Skeletal muscle tissue (tissue), 4 donors: Measurements from ENCODE around the gene LZTS2. TPM values are rescaled to one million over a fixed set of nuclear protein-coding genes. Genes with fewer than 3 reads are reported as not detected.

Source experiments
- H3K27ac ChIP-seq: one replicate; pipeline ENCODE4 v1.7.0; 2013; ENCODE audit warnings: mild to moderate bottlenecking, low read depth, low read length, inconsistent platforms
- H3K27me3 ChIP-seq, 3 donors: one replicate each; pipeline ENCODE4 v1.7.0; 2013; ENCODE audit warnings: low read length in 3 of 3; ENCODE audit not compliant: control insufficient read depth in 3 of 3, insufficient read depth in 3 of 3
- H3K36me3 ChIP-seq, 3 donors: one replicate each; pipeline ENCODE4 v1.7.0; 2013; ENCODE audit warnings: low read length in 3 of 3; ENCODE audit not compliant: control insufficient read depth in 3 of 3, insufficient read depth in 3 of 3
- H3K4me1 ChIP-seq, 3 donors: one replicate each; pipeline ENCODE4 v1.7.0; 2013; ENCODE audit warnings: low read length in 3 of 3, mild to moderate bottlenecking in 3 of 3; ENCODE audit not compliant: control insufficient read depth in 3 of 3, insufficient read depth in 3 of 3
- H3K4me3 ChIP-seq, 3 donors: one replicate each; pipeline ENCODE4 v1.7.0; 2013; ENCODE audit warnings: low read length in 3 of 3
- H3K9ac ChIP-seq, 3 donors: one replicate each; pipeline ENCODE4 v1.7.0; 2013; ENCODE audit warnings: low read length in 3 of 3, mild to moderate bottlenecking in 3 of 3, moderate library complexity in 2 of 3, low read depth in 1 of 3
- H3K9me3 ChIP-seq, 3 donors: one replicate each; pipeline ENCODE4 v1.7.0; 2013; ENCODE audit warnings: low read length in 3 of 3; ENCODE audit not compliant: control insufficient read depth in 3 of 3
- total RNA-seq: library from RNA; depleted of rRNA; stranded (reverse); fragments of >200 nt; gene quantifications from one replicate; pipeline ENCODE4 v1.2.3, GENCODE V29; 2014
- donor health status: Osteomylitis.

LZTS2 gene
- 37.6 TPM for total RNA-seq

GRCh38 chr10:100999742-101000126 is at the start of gene LZTS2:
TSS of gene LZTS2 (plus strand) at chr10:100999808. CDS start at chr10:101002539, 2,731 bp downstream.
- no peaks in the 10 kb centered on the region for H3K9me3 ChIP-seq
- no peaks in the 10 kb centered on the region for H3K27me3 ChIP-seq
- H3K9ac ChIP-seq: peak within 1 kb of the TSS; percentile 86 to 99 (median 99)
- peaks cover 45 to 67% (median 57%) of the 10 kb centered on the region in 3 donors for H3K4me1 ChIP-seq
- peak within 1 kb of the TSS; percentile 72 to 89 (median 86) for H3K4me3 ChIP-seq
- H3K36me3 ChIP-seq: peaks cover 16 to 19% (median 18%) of the 10 kb centered on the region in 3 donors
- peak within 1 kb of the TSS; percentile 95 for H3K27ac ChIP-seq

GRCh38 chr10:100960251-100960650 is 39.4 kb upstream of the LZTS2 start:
- Histone ChIP-seq H3K4me3 (no peak overlapping the region), H3K36me3 (peaks cover 8 to 57% (median 50%) of the 10 kb centered on the region in 3 donors), H3K9ac (no peak overlapping the region), H3K27me3 (no peaks in the 10 kb centered on the region), H3K27ac (no peak overlapping the region), H3K9me3 (no peaks in the 10 kb centered on the region), H3K4me1 (peaks cover 0 to 2% (median 0%) of the 10 kb centered on the region in 3 donors)

- peaks cover 9 to 60% (median 46%) of the 10 kb centered on the region in 3 donors for H3K36me3 ChIP-seq
- no peaks in the 10 kb centered on the region for H3K27me3 ChIP-seq
Measured at GRCh38 chr10:100962351-100963080, 37.1 kb upstream of the LZTS2 start.

GRCh38 chr10:100963826-100964225 is 35.8 kb upstream of the LZTS2 start:
- Histone ChIP-seq H3K9me3 (no peaks in the 10 kb centered on the region), H3K9ac (no peak overlapping the region), H3K27ac (no peak overlapping the region), H3K27me3 (no peaks in the 10 kb centered on the region), H3K4me1 (peaks cover 4 to 8% (median 7%) of the 10 kb centered on the region in 3 donors), H3K36me3 (peaks cover 7 to 51% (median 38%) of the 10 kb centered on the region in 3 donors), H3K4me3 (no peak overlapping the region)

More at GRCh38 chr10:100962351-100963080, 37.1 kb upstream of the LZTS2 start:
- Histone ChIP-seq H3K4me1 (peaks cover 0 to 2% (median 0%) of the 10 kb centered on the region in 3 donors), H3K9ac (no peak overlapping the region), H3K9me3 (no peaks in the 10 kb centered on the region), H3K27ac (no peak overlapping the region), H3K4me3 (no peak overlapping the region)

- peaks cover 3 to 42% (median 29%) of the 10 kb centered on the region in 3 donors for H3K36me3 ChIP-seq
- no peak overlapping the region for H3K27ac ChIP-seq
- H3K4me3 ChIP-seq: no peak overlapping the region
- H3K9me3 ChIP-seq: no peaks in the 10 kb centered on the region
- no peak overlapping the region for H3K9ac ChIP-seq
- H3K4me1 ChIP-seq: peaks cover 6 to 17% (median 15%) of the 10 kb centered on the region in 3 donors
- no peaks in the 10 kb centered on the region for H3K27me3 ChIP-seq
Measured at GRCh38 chr10:100965820-100966219, 33.8 kb upstream of the LZTS2 start.

GRCh38 chr10:100966887-100967286 is 32.7 kb upstream of the LZTS2 start:
- no peak overlapping the region for H3K27ac ChIP-seq
- H3K4me1 ChIP-seq: peaks cover 6 to 16% (median 15%) of the 10 kb centered on the region in 3 donors
- peaks cover 3 to 37% (median 27%) of the 10 kb centered on the region in 3 donors for H3K36me3 ChIP-seq
- H3K27me3 ChIP-seq: no peaks in the 10 kb centered on the region
- H3K9me3 ChIP-seq: no peaks in the 10 kb centered on the region
- H3K4me3 ChIP-seq: no peak overlapping the region
- H3K9ac ChIP-seq: no peak overlapping the region

- Histone ChIP-seq H3K27ac (no peak overlapping the region), H3K27me3 (no peaks in the 10 kb centered on the region), H3K4me3 (no peak overlapping the region), H3K36me3 (peaks cover 3 to 34% (median 24%) of the 10 kb centered on the region in 3 donors), H3K9ac (no peak overlapping the region), H3K4me1 (peaks cover 6 to 16% (median 15%) of the 10 kb centered on the region in 3 donors), H3K9me3 (no peaks in the 10 kb centered on the region)
Measured at GRCh38 chr10:100967332-100967731, 32.3 kb upstream of the LZTS2 start.

- peaks cover 6 to 16% (median 15%) of the 10 kb centered on the region in 3 donors for H3K4me1 ChIP-seq
- peaks cover 3 to 28% (median 18%) of the 10 kb centered on the region in 3 donors for H3K36me3 ChIP-seq
- H3K9me3 ChIP-seq: no peaks in the 10 kb centered on the region
- no peak overlapping the region for H3K27ac ChIP-seq
- peak overlapping the region in 2 of 3 donors; percentile 56 to 71 for H3K4me3 ChIP-seq
- H3K27me3 ChIP-seq: no peaks in the 10 kb centered on the region
- peak overlapping the region in 2 of 3 donors; percentile 35 to 45 for H3K9ac ChIP-seq
Measured at GRCh38 chr10:100968062-100968736, 31.4 kb upstream of the LZTS2 start.

- no peaks in the 10 kb centered on the region for H3K9me3 ChIP-seq
- H3K36me3 ChIP-seq: peaks cover 3 to 24% (median 18%) of the 10 kb centered on the region in 3 donors
- H3K4me1 ChIP-seq: peaks cover 6 to 16% (median 15%) of the 10 kb centered on the region in 3 donors
- no peak overlapping the region for H3K27ac ChIP-seq
- no peaks in the 10 kb centered on the region for H3K27me3 ChIP-seq
- peak overlapping the region; percentile 56 to 71 (median 68) for H3K4me3 ChIP-seq
- H3K9ac ChIP-seq: peak overlapping the region; percentile 35 to 81 (median 45)
Measured at GRCh38 chr10:100968863-100969186, 30.8 kb upstream of the LZTS2 start.
